Endodermal cell (in vitro differentiated cells): Measurements from ENCODE around the gene ZBTB16. TPM values are rescaled to one million over a fixed set of nuclear protein-coding genes. Genes with fewer than 3 reads are reported as not detected.

Experiments
- DNase-seq: peaks from one replicate; pipeline ENCODE4 v3.0.0-alpha.2; 2017
- H3K27ac ChIP-seq: 2 replicates; pipeline ENCODE4 v1.5.1; 2013; ENCODE audit warnings: mild to moderate bottlenecking, low read depth, low read length, moderate library complexity
- H3K27me3 ChIP-seq: 2 replicates; pipeline ENCODE4 v1.6.1; 2013; ENCODE audit warnings: mild to moderate bottlenecking, low read length, moderate library complexity; ENCODE audit not compliant: insufficient read depth, control insufficient read depth, poor library complexity, severe bottlenecking
- H3K36me3 ChIP-seq: 2 replicates; pipeline ENCODE4 v1.7.0; 2013; ENCODE audit warnings: mild to moderate bottlenecking, low read length, moderate library complexity; ENCODE audit not compliant: control insufficient read depth, insufficient read depth
- H3K4me1 ChIP-seq: one replicate; pipeline ENCODE4 v1.7.0; 2013; ENCODE audit warnings: low read length; ENCODE audit not compliant: control insufficient read depth, insufficient read depth
- H3K4me3 ChIP-seq: 2 replicates; pipeline ENCODE4 v1.5.1; 2013; ENCODE audit warnings: mild to moderate bottlenecking, low read length, moderate library complexity
- H3K9ac ChIP-seq: 2 replicates; pipeline ENCODE4 v1.6.1; 2013; ENCODE audit warnings: mild to moderate bottlenecking, low read length, moderate library complexity; ENCODE audit not compliant: poor library complexity, severe bottlenecking; ENCODE audit errors: extremely low read depth
- H3K9me3 ChIP-seq: 2 replicates; pipeline ENCODE4 v1.6.1; 2013; ENCODE audit warnings: mild to moderate bottlenecking, low read length, moderate library complexity; ENCODE audit not compliant: control insufficient read depth
- H3K27ac Mint-ChIP-seq: 2 replicates; pipeline ENCODE4 v1.8.0; 2020; ENCODE audit warnings: mixed read lengths
- H3K27me3 Mint-ChIP-seq: 2 replicates; pipeline ENCODE4 v1.8.0; 2021; ENCODE audit warnings: mild to moderate bottlenecking, mixed read lengths; ENCODE audit not compliant: insufficient read depth
- H3K36me3 Mint-ChIP-seq: 2 replicates; pipeline ENCODE4 v1.8.0; 2020; ENCODE audit warnings: low read depth, mixed read lengths
- H3K4me1 Mint-ChIP-seq: 2 replicates; pipeline ENCODE4 v1.8.0; 2020; ENCODE audit warnings: mixed read lengths
- H3K4me3 Mint-ChIP-seq: 2 replicates; pipeline ENCODE4 v1.8.0; 2020; ENCODE audit warnings: mild to moderate bottlenecking, moderate library complexity, mixed read lengths
- H3K9me3 Mint-ChIP-seq: 2 replicates; pipeline ENCODE4 v1.8.0; 2020; ENCODE audit warnings: mild to moderate bottlenecking, mixed read lengths
- WGBS, 2 experiments: methylation state at CpG; one replicate each; pipeline versions ENCODE4 v1.1.5 to v1.1.7; 2013; ENCODE audit warnings: missing lambda C conversion rate in 2 of 2, mixed read lengths in 1 of 2; ENCODE audit not compliant: insufficient coverage in 1 of 2, insufficient read length in 1 of 2; 5-methylcytosine and 5-hydroxymethylcytosine counted together
- total RNA-seq, 2 donors: library from RNA; stranded (reverse); fragmentation: NEBNext Ultra II Directional in 1 of 2; extraction: Animal tissue kit (Norgen Biotek cat#: 25700) in 1 of 2; gene quantifications; 2 replicates in 1 of 2; 3 replicates in 1 of 2; pipeline ENCODE4 v1.2.1, GENCODE V29; 2021
- TF ChIP-seq, protein P1 (sequence below): fragments of 200-600 bp; sonication (generic); conservative IDR thresholded peaks from 2 replicates; pipeline ENCODE4 v1.5.0; 2021; ENCODE audit warnings: antibody characterized with exemption, mild to moderate bottlenecking

ZBTB16 gene
- total RNA-seq, 2 donors from 2014 or later: 4.1 to 5.8 TPM

DNA sequence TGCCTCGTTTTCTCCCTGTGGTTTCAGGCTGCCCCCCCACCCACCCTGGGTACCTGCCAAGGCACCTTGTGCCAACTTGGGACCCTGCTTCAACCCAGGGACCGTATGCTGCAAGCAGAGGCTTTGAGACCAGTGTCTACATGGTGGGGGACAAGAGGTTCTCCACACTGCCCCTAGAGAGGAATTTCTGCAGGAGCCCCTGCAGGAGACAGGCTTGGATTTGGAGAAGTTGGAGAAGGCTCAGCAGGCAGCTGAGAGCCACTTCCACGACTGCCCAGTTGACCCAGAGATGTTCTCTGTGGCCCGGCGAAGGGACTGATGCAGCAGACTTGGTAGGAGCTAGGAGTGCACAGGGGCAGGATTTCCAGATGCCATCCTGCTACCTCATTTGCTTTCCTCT is 216.6 kb downstream of the ZBTB16 start:
- H3K4me3 Mint-ChIP-seq: no peak overlapping the region
- no peak overlapping the region for H3K27ac Mint-ChIP-seq
- 73 to 95% methylated on average over 3 to 5 of the region's 5 CpGs for WGBS, 2 experiments
- Histone ChIP-seq H3K27me3 (peaks cover 13% of the 10 kb centered on the region), H3K4me1 (no peaks in the 10 kb centered on the region), H3K36me3 (no peaks in the 10 kb centered on the region), H3K4me3 (no peak overlapping the region), H3K9ac (no peak overlapping the region), H3K9me3 (no peaks in the 10 kb centered on the region), H3K27ac (no peak overlapping the region)
- H3K27me3 Mint-ChIP-seq: peaks cover 35% of the 10 kb centered on the region
- TF ChIP-seq, protein P1, sequence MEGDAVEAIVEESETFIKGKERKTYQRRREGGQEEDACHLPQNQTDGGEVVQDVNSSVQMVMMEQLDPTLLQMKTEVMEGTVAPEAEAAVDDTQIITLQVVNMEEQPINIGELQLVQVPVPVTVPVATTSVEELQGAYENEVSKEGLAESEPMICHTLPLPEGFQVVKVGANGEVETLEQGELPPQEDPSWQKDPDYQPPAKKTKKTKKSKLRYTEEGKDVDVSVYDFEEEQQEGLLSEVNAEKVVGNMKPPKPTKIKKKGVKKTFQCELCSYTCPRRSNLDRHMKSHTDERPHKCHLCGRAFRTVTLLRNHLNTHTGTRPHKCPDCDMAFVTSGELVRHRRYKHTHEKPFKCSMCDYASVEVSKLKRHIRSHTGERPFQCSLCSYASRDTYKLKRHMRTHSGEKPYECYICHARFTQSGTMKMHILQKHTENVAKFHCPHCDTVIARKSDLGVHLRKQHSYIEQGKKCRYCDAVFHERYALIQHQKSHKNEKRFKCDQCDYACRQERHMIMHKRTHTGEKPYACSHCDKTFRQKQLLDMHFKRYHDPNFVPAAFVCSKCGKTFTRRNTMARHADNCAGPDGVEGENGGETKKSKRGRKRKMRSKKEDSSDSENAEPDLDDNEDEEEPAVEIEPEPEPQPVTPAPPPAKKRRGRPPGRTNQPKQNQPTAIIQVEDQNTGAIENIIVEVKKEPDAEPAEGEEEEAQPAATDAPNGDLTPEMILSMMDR: peak; percentile 46
- H3K4me1 Mint-ChIP-seq: peaks cover 2% of the 10 kb centered on the region
- no peaks in the 10 kb centered on the region for H3K36me3 Mint-ChIP-seq
- no peak for DNase-seq
- no peaks in the 10 kb centered on the region for H3K9me3 Mint-ChIP-seq

DNA sequence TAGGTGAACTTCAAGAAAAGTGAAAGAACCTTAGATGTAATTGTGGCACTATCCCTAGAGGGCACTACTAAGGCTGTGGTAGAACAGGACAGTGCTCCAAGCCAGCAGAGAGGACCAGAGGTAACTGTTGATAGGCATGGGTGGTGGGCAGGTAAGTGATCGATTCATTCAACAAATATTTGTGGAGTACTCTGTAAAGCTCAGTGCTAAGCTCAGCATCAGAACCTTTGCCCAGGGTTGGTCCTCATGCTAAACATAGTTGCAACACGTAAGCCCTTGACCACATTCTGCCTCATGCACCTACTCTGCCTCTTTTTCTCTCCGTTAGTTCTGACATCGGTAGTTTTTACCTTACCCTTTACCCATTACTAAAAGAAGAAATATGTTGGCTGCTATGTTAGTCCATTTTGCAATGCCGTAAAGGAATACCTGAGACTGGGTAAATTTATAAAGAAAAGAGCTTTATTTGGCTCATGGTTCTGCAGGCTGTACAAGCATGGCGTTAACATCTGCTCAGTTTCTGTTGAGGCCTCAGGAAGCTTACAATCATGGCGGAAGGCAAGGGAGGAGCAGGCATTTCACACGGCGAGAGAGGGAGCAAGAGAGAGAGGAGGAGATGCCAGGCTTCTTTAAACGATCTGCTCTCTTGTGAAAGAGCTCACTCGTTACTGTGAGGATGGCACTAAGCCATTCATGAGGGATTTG is 218.3 kb downstream of the ZBTB16 start:
- Histone ChIP-seq H3K4me1 (no peaks in the 10 kb centered on the region), H3K9me3 (no peaks in the 10 kb centered on the region), H3K36me3 (no peaks in the 10 kb centered on the region), H3K27me3 (peaks cover 7% of the 10 kb centered on the region), H3K4me3 (no peak overlapping the region), H3K9ac (no peak overlapping the region), H3K27ac (no peak overlapping the region)
- H3K9me3 Mint-ChIP-seq: no peaks in the 10 kb centered on the region
- H3K36me3 Mint-ChIP-seq: no peaks in the 10 kb centered on the region
- peaks cover 2% of the 10 kb centered on the region for H3K4me1 Mint-ChIP-seq
- no peak overlapping the region for H3K4me3 Mint-ChIP-seq
- H3K27ac Mint-ChIP-seq: no peak overlapping the region
- TF ChIP-seq, protein P1: no peak
- 90 to 100% methylated on average over 4 to 11 of the region's 11 CpGs for WGBS, 2 experiments
- DNase-seq: no peak
- H3K27me3 Mint-ChIP-seq: peaks cover 25% of the 10 kb centered on the region

- H3K9me3 Mint-ChIP-seq: no peaks in the 10 kb centered on the region
- peaks cover 2% of the 10 kb centered on the region for H3K4me1 Mint-ChIP-seq
- Histone ChIP-seq H3K9me3 (no peaks in the 10 kb centered on the region), H3K4me3 (no peak overlapping the region), H3K27me3 (peaks cover 7% of the 10 kb centered on the region), H3K27ac (no peak overlapping the region), H3K36me3 (no peaks in the 10 kb centered on the region), H3K9ac (no peak overlapping the region), H3K4me1 (no peaks in the 10 kb centered on the region)
- 91 to 100% methylated on average over 2 to 4 of the region's 4 CpGs for WGBS, 2 experiments
- DNase-seq: no peak
- no peak overlapping the region for H3K27ac Mint-ChIP-seq
- no peaks in the 10 kb centered on the region for H3K36me3 Mint-ChIP-seq
- no peak overlapping the region for H3K4me3 Mint-ChIP-seq
- TF ChIP-seq, protein P1: no peak
- peaks cover 19% of the 10 kb centered on the region for H3K27me3 Mint-ChIP-seq
Observed at GRCh38 chr11:114278342-114279065, 219.0 kb downstream of the ZBTB16 start.
